SIG-M5 treated with dmso at 0.1 percent for 504 hours (cell line): ENCODE results near the gene NXPH4.

Source experiments
- DNase-seq: peaks from one replicate; lab custom pipeline; 2025; ENCODE audit not compliant: unreplicated experiment; lab: John Stamatoyannopoulos, UW

The NXPH4 gene

DNA sequence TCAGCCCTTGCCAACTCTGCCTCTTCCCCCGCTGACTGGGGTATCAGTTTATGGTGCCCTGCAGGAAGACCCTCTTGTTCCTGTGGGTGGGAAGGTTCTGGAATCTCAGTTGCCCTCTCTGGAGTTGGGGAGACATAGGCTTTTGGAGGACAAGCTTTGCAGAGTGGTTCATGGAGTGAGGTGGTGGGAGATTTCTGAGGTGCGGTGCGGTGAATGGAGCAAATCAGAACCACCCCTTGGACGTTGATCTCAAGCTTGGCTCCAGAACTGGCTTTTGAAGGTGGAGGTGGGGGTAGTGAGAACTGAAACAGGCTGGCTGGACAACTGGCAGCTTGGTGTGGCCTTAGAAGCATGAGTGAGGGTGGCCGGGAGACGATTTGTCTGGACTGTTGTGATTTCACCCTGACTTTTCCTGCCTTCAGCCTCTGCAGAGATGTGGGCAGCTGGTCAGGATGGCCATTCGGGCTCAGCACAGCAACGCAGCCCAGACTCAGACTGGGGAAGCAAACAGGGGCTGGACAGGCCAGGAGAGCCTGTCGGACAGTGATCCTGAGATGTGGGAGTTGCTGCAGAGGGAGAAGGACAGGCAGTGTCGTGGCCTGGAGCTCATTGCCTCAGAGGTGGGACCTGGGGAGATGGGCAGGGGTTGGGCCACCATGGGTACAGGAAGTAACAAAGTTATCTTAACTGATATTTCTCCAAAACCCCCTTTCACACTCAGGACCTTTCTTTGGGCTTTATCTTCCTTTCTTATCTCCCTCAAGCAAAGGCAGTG lies 14.0 kb downstream of the NXPH4 start:
- no peak for DNase-seq

DNA sequence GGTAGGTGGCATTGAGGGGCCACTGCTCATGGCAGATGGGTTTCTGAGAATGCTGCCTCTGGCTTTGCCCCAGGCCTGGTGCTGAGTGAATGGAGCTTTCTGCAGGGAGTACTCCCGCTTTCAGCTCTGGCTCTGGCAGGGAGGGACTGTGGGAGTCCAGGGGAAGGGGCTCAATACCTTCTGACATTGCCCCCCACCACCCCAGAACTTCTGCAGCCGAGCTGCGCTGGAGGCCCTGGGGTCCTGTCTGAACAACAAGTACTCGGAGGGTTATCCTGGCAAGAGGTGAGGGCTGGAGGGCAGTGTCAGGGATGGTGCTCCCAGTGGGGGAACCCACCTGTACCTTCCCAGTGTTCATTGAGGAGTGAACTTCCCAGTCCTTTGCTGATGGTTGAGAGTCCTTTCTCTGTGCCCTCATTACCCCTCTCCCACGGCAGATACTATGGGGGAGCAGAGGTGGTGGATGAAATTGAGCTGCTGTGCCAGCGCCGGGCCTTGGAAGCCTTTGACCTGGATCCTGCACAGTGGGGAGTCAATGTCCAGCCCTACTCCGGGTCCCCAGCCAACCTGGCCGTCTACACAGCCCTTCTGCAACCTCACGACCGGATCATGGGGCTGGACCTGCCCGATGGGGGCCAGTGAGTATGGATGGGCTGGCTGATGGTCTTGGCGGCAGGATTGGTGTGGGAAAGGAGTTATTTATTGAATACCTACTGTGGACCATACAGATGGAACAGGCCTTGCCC lies 14.9 kb downstream of the NXPH4 start:
- DNase-seq = no peak

DNA sequence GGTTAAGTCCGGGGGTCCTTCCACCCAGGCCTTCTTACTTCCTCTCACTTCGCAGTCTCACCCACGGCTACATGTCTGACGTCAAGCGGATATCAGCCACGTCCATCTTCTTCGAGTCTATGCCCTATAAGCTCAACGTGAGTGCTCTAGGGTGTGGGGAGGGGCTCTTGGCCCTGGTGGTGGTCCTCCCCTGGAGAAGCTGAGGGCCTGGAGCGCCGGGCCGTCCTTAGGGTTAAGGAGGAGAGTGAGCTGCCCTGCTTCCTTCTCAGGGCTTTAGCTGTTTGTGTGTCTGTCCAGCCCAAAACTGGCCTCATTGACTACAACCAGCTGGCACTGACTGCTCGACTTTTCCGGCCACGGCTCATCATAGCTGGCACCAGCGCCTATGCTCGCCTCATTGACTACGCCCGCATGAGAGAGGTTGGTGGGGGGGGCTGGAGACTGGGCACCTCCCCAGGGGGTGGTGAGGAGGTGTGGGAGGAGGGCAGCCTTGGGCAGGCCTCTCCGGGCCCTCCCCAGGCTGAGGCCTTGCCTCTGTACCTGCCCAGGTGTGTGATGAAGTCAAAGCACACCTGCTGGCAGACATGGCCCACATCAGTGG lies 15.7 kb downstream of the NXPH4 start:
- no peak for DNase-seq

DNA sequence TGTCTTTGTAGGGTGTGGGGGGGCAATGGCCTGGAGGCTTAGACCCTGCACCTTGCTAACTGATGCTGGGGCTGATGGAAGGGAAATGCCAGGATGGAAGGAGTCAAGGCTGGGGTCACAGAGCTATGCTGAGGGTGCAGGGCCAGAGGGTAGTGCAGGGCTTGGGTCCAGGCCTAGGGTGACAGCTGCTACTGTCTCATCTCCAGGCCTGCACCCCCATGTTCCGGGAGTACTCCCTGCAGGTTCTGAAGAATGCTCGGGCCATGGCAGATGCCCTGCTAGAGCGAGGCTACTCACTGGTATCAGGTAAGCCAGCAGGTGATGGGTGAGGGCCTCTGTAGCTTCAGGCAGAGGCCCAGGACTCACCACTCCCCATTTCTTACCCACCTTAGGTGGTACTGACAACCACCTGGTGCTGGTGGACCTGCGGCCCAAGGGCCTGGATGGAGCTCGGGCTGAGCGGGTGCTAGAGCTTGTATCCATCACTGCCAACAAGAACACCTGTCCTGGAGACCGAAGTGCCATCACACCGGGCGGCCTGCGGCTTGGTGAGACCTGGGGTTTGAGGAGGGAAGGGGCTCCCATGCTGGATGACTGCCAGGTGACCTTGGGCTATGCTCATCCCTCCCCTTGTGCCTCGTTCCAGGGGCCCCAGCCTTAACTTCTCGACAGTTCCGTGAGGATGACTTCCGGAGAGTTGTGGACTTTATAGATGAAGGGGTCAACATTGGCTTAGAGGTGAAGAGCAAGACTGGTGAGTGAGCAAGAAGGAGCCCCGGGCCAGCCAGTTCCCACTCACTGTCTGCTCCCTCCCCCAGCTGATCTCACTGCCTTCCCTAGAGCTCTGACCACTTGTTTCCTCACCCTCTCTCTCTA lies 17.0 kb downstream of the NXPH4 start:
- DNase-seq = no peak

- DNase-seq = no peak
Measured at GRCh38 chr12:57234233-57234570, 17.6 kb downstream of the NXPH4 start.

GRCh38 chr12:57234571-57235016 lies 18.0 kb downstream of the NXPH4 start:
- peak; percentile 27 for DNase-seq

DNA sequence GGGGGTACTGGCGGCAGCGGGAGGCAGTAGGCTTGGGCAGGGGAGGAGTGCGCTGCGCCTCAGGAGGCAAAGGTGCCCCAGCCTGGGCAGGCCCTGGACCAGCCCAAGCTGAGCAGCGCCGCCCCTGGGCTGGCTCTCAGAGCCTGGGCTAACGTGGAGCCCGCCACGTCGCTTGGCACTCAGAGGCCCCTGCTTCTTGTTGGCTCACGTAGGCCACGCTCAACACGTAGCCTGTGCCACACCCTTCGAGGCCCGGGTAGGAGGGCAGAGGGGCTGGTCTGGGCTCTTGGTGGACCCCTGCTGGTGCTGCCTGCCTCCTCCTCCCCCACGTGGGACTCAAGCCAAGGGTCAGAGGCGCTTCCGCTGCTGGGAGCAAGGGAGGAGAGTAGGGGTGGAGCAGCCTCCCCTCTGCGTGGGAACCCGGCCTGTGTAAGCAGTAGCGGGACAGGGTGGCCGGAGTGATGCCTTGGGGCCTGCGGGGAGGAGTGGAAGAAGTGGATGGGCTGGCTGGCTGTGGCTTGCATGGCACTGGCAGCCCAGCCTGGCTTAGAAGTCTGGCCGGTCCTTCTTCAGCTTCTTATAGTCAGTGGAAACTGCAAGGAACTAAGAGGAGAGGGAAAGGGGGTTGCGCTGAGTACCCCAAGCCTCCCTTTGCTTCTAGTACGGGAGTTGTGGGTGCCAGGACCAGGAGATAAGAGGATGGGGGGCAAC lies 18.6 kb downstream of the NXPH4 start:
- DNase-seq = no peak

DNA sequence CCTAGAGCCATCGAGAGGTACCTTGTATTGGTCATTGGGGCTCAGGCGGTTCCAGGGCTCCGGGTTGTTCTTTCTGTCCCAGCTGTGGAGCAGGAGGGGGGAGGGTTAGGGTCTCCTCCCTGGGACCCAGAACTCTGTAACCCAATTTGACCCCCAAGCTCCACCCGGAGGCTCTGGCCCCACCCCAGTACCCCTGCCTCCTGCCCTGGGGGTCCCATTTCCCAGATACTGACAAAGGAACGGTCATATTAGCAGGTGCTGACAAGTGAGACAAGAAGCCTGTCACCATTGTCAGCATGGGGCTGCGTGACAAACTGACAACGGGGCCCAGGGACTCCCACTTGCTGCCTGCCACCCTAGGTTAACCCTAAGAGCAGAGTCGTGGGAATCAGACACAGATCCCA lies 19.1 kb downstream of the NXPH4 start:
- DNase-seq = no peak

GRCh38 chr12:57236201-57236924 lies 19.8 kb downstream of the NXPH4 start:
- no peak for DNase-seq

DNA sequence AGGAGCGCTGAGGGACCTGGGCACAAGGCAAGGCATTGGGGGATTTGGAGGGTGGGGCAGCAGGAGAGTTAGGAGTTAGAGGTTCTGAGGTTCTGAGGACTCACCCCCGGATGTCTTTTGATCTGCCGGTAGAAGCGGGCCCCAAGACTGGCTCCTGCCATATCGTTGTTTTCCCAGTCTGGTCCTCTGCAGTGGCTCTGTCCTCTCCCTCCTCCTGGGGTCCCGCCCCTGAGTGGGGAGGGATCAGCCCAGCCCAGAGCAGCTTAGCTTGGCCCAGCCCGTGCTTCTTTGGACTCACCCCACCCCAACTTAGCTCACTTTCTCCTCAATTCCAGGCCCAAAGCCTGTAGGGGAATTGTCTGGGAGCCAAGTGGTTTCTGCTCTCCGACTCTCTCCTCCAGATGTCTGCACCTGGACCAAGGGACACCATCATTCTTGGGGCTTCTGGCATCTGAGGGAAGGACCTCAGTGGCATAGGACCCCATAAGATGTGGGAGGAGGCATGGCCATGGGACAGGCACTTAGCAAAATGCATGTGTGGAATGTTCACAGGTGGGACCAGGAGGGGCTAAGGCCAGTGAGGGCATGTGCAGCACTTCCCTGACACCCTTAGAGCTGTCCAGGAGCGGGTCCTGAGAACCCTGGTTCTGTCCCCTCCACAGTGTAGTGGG lies 20.5 kb downstream of the NXPH4 start:
- DNase-seq = no peak

DNA sequence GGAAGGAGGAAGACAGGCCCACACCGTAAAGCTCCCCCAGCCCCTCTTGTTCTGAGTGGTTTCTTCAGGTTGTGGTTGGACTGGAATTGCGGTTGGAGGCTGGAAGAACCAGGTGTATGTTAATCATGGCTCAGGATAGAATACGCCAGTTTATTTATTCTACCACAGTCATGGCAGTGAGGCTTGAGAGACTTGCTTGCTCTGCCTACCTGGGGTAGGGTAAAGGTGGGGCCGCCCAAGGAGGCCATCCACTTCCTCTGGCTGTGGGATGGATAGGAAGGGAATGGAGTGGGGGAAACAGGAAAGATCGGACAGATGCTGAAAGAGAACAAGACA lies 21.0 kb downstream of the NXPH4 start:
- no peak for DNase-seq

DNA sequence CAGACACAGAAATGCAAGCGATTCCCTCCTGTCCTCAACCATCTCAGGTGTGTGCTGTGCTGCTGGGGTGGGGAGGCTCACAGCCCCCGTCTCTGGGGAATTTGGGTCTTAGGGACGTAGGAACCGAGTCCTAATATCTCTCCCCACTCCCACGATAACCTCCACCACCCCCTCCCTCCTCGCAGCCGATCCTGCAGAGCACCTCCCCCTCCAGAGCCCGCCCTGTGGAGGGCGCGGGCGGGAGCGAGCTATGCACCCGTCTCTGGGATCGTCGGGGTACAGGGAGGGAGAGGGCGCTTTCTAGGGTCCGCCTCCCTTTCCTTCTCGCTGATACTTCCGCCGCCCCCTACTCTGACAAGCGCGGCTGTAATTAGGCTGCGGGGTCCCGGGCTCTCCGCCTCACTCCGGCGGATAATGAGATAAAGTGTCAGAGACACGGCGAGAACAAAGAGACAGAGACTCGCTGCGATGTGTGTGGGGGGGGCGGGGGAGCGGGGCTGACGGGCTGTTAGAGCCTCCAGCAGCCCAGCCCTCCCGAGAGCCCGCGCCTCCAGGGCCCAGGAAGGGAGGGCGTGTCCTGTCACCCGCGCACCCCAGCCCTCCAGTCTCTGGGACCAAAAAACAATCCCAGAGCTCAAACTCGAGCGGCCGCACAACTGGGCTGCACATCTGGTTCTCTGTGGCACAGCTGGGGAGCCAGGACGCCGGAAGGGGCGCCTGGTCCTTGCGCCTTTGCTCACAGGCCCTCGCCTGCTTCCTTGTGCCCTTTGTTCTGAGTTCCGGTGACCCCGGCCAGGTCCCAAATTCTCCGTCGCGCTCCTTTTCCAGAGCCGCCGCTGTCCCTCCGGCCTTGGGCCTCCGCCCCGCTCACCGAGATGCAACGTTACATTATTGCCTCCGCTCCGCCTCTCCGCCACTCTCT lies 21.6 kb downstream of the NXPH4 start:
- DNase-seq = no peak

GRCh38 chr12:57238854-57239554 lies 22.4 kb downstream of the NXPH4 start:
- DNase-seq = peak; percentile 80

- DNase-seq = peak; percentile 60
Measured at GRCh38 chr12:57239587-57240065, 23.0 kb downstream of the NXPH4 start.

DNA sequence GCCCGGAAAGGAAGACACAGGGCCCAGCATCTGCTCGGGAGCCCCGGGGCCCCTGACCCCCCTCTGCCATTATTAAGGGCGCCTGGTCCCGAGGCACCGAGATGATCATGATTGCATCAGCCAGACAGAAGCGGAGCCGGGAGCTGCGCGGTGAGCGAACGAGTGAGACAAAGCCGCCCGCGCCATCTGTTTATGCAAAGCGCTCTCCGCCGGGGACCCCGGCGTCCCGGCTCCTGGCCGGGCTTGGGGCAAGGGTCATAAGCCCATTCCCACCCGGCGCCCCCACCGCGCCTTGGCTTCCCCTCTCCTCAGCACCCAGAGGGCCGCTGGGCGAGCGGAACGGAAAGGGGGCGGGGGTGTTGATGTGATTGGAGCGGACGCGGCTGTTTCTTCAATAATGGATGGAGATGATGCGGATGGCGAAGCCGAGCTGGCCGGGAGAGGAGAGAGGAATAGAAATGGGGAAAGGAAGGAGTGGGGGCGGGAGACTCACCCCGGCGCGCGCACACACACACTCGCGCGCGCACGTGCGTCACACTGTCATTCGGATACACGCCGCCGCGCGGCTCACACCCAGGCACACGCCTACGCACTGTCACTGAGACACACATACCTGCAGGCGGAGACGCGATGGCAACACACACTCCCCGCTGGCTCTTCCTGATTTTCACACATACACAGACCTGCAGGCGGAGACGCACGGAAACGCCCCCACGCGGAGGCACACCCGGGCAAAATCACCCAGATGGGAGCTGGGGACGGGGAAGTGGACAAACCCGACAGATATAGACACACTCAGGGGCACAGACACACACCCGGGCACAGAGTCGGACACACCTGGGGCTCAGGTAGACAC lies 23.7 kb downstream of the NXPH4 start:
- DNase-seq = peak; percentile 79

DNA sequence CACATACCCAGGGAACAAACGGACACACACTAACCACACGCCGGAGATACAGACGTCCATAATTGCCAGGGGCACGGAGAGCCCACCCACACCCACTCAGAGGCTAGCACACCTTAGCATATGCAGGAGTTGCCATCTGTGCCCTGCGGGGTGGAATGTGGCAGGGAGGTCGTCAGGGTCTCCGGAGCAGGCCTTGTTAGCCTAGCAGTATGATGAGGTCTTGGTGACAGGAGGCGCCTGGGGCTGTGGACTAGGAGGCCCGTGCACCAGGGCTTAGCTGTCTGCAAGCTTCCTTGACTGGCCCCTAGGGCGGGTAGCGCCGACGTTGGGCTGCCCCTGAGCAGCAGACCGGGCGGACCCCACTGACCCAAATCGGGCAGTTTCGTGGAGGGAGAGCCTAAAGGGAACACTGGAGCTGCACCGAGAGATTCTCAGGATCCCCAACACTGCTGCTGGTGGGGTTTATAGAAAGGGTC lies 24.4 kb downstream of the NXPH4 start:
- peak; percentile 37 for DNase-seq
